ENCODE measurements around the gene MAP3K20. TPM values are rescaled to one million over a fixed set of nuclear protein-coding genes. Genes with fewer than 3 reads are reported as not detected.

Gene MAP3K20
- total and polyA plus RNA-seq, 2 of the 4 experiments (the other 2 are of a cell fraction), result 27.5 to 84.4 TPM

DNA sequence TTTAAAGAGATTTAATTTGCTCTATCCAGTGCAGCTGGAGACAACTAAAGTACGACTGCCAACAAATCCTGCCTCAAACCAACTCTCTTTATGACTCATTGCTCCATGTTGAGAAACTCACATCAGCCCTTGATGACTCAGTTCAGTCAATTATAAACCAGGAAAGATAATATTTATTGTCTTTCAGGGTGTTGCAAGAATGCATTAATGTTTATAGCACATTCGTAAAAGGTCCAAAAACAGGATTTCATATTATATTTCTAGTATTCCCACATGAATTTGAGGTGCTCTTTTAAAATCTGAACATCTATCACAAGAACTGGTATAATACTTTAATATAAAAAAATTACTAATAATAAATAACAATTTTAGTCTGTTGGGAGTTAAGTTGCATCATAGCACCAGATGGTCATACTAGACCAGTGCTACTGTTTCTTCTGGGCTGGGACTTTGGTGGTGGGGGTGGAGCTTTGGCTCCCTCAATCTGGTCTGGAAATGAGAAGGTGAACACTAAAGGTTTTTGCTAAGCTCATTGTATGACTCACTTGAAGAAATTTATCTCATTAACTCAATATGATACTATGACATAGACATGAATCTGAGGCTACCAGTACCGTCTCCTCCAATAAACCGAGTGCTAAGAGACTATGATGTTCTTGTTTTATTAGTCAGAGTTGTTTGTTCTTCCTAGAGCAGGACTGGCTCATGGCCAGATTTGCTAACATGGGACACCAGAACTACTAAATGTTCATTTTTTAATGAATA is 26.6 kb upstream of the MAP3K20 start:
- H4K20me1 ChIP-seq (ENCODE audit: insufficient read depth, low read length), result no peaks in the 10 kb centered on the region
- peak overlapping the region; percentile 57; the same call in 1 of the 2 replicates for H3K4ac ChIP-seq (ENCODE audit: low read depth, low read length)
- no TSS peak for BruUV-seq (replicated peaks)
- no peaks in the 10 kb centered on the region for H3K27me3 ChIP-seq (ENCODE audit: control insufficient read depth, insufficient read depth, low read length)
- in situ Hi-C loops (cut with MboI; ENCODE audit: low sequenced_read_pairs), result loop anchor here (25.0 kb wide), 1 partner anchor 313 kb away; the partner anchor contains the start of gene CDCA7
- H3K27ac ChIP-seq (ENCODE audit: insufficient read depth, low read length), result peak overlapping the region; percentile 79; the same call in 1 of the 2 replicates
- no CpG with 5 or more reads among the region's 4 CpGs for whole genome bisulfite sequencing, 2 experiments (ENCODE audit: extremely low coverage in 2 of 2, insufficient read length in 1 of 2)
- no peaks in the 10 kb centered on the region for H3K79me1 ChIP-seq (ENCODE audit: low read depth in 1 of 2, low read length in 2 of 2)
- H3K14ac ChIP-seq (replicated peaks; ENCODE audit: low read depth, low read length), result no peak overlapping the region
- H4K5ac ChIP-seq (ENCODE audit: low read depth, low read length), result peak overlapping the region; percentile 78; the same call in 1 of the 2 replicates
- peak overlapping the region; percentile 87 for H2BK120ac ChIP-seq (ENCODE audit: low read depth, low read length)
- peak overlapping the region; percentile 92; the same call in 1 of the 3 replicates for H2BK15ac ChIP-seq (ENCODE audit: low read depth, low read length)
- H3K18ac ChIP-seq (ENCODE audit: low read depth, low read length), result peak overlapping the region; percentile 86
- H3K9me3 ChIP-seq (ENCODE audit: control insufficient read depth, insufficient read depth, low read length), result no peaks in the 10 kb centered on the region
- H3K4me1 ChIP-seq (ENCODE audit: control insufficient read depth, insufficient read depth, low read length), result peaks cover 24% of the 10 kb centered on the region
- peak overlapping the region; percentile 69; the same call in 1 of the 2 replicates for H2BK20ac ChIP-seq (ENCODE audit: low read depth, low read length)
- intact Hi-C loops (cut with micrococcal nuclease), result loop anchor here (1.0 kb wide), 1 partner anchor 28 kb away; no protein-coding TSS in a partner anchor
- no peak overlapping the region for H2AK9ac ChIP-seq (replicated peaks; ENCODE audit: low read depth, low read length, poor library complexity)
- H4K8ac ChIP-seq (ENCODE audit: low read depth in 2 of 2, low read length in 2 of 2), result peak overlapping the region in 1 of 2 experiments; percentile 49; a peak in 1 of 4 replicates
- CTCF ChIA-PET, result interaction anchor here (0.7 to 1.1 kb wide), 4 partner anchors 21 to 293 kb away, joined by 3 to 4 read pairs (median 3); no protein-coding TSS in a partner anchor
- H3K4me3 ChIP-seq (ENCODE audit: insufficient read depth, low read depth, low read length), result no peak overlapping the region
- H2AK5ac ChIP-seq (ENCODE audit: low read depth, low read length), result no peak overlapping the region
- no peak overlapping the region for H3K9ac ChIP-seq (ENCODE audit: low read depth, low read length)
- H3K56ac ChIP-seq (ENCODE audit: extremely low read depth, insufficient read depth, low read length), result peak overlapping the region; percentile 40; the same call in 1 of the 2 replicates
- peak overlapping the region; percentile 57 for H3K4me2 ChIP-seq (ENCODE audit: low read depth, low read length)
- H3K23ac ChIP-seq (ENCODE audit: low read depth, low read length), result peak overlapping the region; percentile 28; the same call in 1 of the 2 replicates
- no peaks in the 10 kb centered on the region for H3K36me3 ChIP-seq (ENCODE audit: control insufficient read depth, insufficient read depth, low read length)
- POLR2A ChIA-PET (ENCODE audit: unreplicated experiment), result interaction anchor here (0.6 kb wide), 1 partner anchor 1461 kb away, joined by 6 read pairs; no protein-coding TSS in a partner anchor
- peak overlapping the region; percentile 97 for H2BK5ac ChIP-seq (ENCODE audit: low read depth, low read length, poor library complexity, severe bottlenecking)
- peak; percentile 84 for ATAC-seq (ENCODE audit: low read depth)
- dilution Hi-C loops (cut with HindIII; ENCODE audit: low sequenced_read_pairs, unreplicated experiment), result no loop called here
- H3K9me1 ChIP-seq (ENCODE audit: insufficient read depth, low read length), result peaks cover 15% of the 10 kb centered on the region
- H2AFZ ChIP-seq (replicated peaks; ENCODE audit: low read length, poor library complexity), result no peak overlapping the region
- peak; percentile 98 for DNase-seq
- H4K91ac ChIP-seq (ENCODE audit: insufficient read depth, low read depth, low read length), result peak overlapping the region; percentile 35; the same call in 1 of the 2 replicates
- no peak for TF ChIP-seq POLR2A (IDR thresholded peaks at IDR 0.05; ENCODE audit: low read depth, low read length)
- TF ChIP-seq SMC3 (IDR thresholded peaks at IDR 0.05; ENCODE audit: low read depth, low read length), result no peak
- TF ChIP-seq FOS (IDR thresholded peaks at IDR 0.05; ENCODE audit: low read depth, low read length), result peak; percentile 100
- TF ChIP-seq CEBPB (IDR thresholded peaks at IDR 0.05; ENCODE audit: low read depth, low read length), result peak; percentile 96
- TF ChIP-seq, protein P1, sequence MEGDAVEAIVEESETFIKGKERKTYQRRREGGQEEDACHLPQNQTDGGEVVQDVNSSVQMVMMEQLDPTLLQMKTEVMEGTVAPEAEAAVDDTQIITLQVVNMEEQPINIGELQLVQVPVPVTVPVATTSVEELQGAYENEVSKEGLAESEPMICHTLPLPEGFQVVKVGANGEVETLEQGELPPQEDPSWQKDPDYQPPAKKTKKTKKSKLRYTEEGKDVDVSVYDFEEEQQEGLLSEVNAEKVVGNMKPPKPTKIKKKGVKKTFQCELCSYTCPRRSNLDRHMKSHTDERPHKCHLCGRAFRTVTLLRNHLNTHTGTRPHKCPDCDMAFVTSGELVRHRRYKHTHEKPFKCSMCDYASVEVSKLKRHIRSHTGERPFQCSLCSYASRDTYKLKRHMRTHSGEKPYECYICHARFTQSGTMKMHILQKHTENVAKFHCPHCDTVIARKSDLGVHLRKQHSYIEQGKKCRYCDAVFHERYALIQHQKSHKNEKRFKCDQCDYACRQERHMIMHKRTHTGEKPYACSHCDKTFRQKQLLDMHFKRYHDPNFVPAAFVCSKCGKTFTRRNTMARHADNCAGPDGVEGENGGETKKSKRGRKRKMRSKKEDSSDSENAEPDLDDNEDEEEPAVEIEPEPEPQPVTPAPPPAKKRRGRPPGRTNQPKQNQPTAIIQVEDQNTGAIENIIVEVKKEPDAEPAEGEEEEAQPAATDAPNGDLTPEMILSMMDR (conservative IDR thresholded peaks at IDR 0.05; ENCODE audit: low read depth, low read length), result no peak
- 0 out of 2 replicates have a peak, but pooled peaks have one; percentile 71 for TF ChIP-seq CHD1 (IDR thresholded peaks at IDR 0.05; ENCODE audit: low read depth, low read length)
- TF ChIP-seq MAFK (IDR thresholded peaks at IDR 0.05; ENCODE audit: low read depth, low read length), result no peak; the same call in 1 of the 2 replicates
- no peak for TF ChIP-seq MXI1 (IDR thresholded peaks at IDR 0.05; ENCODE audit: borderline replicate concordance, low read depth, low read length)
- TF ChIP-seq RCOR1 (IDR thresholded peaks at IDR 0.05; ENCODE audit: insufficient replicate concordance, low read length), result peak; percentile 35
- no peak for TF ChIP-seq RAD21 (IDR thresholded peaks at IDR 0.05; ENCODE audit: low read length)
- TF ChIP-seq, protein P2, sequence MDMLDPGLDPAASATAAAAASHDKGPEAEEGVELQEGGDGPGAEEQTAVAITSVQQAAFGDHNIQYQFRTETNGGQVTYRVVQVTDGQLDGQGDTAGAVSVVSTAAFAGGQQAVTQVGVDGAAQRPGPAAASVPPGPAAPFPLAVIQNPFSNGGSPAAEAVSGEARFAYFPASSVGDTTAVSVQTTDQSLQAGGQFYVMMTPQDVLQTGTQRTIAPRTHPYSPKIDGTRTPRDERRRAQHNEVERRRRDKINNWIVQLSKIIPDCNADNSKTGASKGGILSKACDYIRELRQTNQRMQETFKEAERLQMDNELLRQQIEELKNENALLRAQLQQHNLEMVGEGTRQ (IDR thresholded peaks at IDR 0.05; ENCODE audit: low read depth, low read length), result no peak
- TF ChIP-seq MAZ (IDR thresholded peaks at IDR 0.05; ENCODE audit: borderline replicate concordance, low read depth, low read length), result no peak
- TF ChIP-seq NFE2L2 (IDR thresholded peaks at IDR 0.05; ENCODE audit: low read depth, low read length), result peak; percentile 63; the same call in 1 of the 2 replicates
